Gastroesophageal sphincter (tissue), 3 donors: Measurements from ENCODE around the gene BICRA.

Experiments used
- CTCF ChIP-seq, 4 experiments: fragments of 200-600 bp in 2 of 4; fragments of 450-650 bp in 2 of 4; sonication (generic) in 1 of 4; IDR thresholded peaks; one replicate each; pipeline ENCODE4 v1.5.1; 2017 to 2019; ENCODE audit warnings: antibody characterized with exemption in 4 of 4, mild to moderate bottlenecking in 2 of 4, moderate library complexity in 2 of 4
- EP300 ChIP-seq: sonication (generic); formaldehyde crosslinking; IDR thresholded peaks from one replicate; pipeline ENCODE4 v1.6.1; 2017; ENCODE audit warnings: antibody characterized with exemption, mild to moderate bottlenecking
- POLR2A ChIP-seq, 2 donors: fragments of 450-650 bp; IDR thresholded peaks; one replicate each; pipeline ENCODE4 v1.6.1; 2017; ENCODE audit warnings: antibody characterized with exemption in 2 of 2, mild to moderate bottlenecking in 2 of 2, moderate library complexity in 1 of 2
- POLR2AphosphoS5 ChIP-seq: sonication (generic); formaldehyde crosslinking; IDR thresholded peaks from one replicate; pipeline ENCODE4 v1.6.1; 2017; ENCODE audit warnings: antibody characterized with exemption

GRCh38 chr19:47623921-47624391, 15.0 kb downstream of the BICRA start:
- TF ChIP-seq POLR2A (IDR thresholded peaks at IDR 0.05) (no peak), EP300 (no peak), CTCF (IDR thresholded peaks at IDR 0.05) (no peak), POLR2AphosphoS5 (no peak)
